BLaER1 (cell line): ENCODE data around the gene MMAA.

ENCODE experiments used
- H3K27ac ChIP-seq: shearing (Covaris generic); formaldehyde crosslinking; 2 replicates; pipeline ENCODE4 v1.8.1; 2022
- H3K27me3 ChIP-seq: shearing (Covaris generic); formaldehyde crosslinking; 2 replicates; pipeline ENCODE4 v1.8.1; 2022
- H3K36me3 ChIP-seq: shearing (Covaris generic); formaldehyde crosslinking; 2 replicates; pipeline ENCODE4 v1.8.1; 2022
- H3K4me1 ChIP-seq: shearing (Covaris generic); formaldehyde crosslinking; 2 replicates; pipeline ENCODE4 v1.8.1; 2022
- H3K4me2 ChIP-seq: shearing (Covaris generic); formaldehyde crosslinking; 2 replicates; pipeline ENCODE4 v1.8.1; 2022
- H3K4me3 ChIP-seq: shearing (Covaris generic); formaldehyde crosslinking; 2 replicates; pipeline ENCODE4 v1.8.1; 2022
- H3K9ac ChIP-seq: shearing (Covaris generic); formaldehyde crosslinking; 2 replicates; pipeline ENCODE4 v1.8.1; 2022
- H3K9me3 ChIP-seq: shearing (Covaris generic); formaldehyde crosslinking; 2 replicates; pipeline ENCODE4 v1.8.1; 2022
- H4K20me1 ChIP-seq: shearing (Covaris generic); formaldehyde crosslinking; 2 replicates; pipeline ENCODE4 v1.8.1; 2022
- Cebpa-rat ChIP-seq: shearing (Covaris generic); IDR thresholded peaks from 2 replicates; pipeline ENCODE4 v1.8.1; 2022

MMAA gene

DNA sequence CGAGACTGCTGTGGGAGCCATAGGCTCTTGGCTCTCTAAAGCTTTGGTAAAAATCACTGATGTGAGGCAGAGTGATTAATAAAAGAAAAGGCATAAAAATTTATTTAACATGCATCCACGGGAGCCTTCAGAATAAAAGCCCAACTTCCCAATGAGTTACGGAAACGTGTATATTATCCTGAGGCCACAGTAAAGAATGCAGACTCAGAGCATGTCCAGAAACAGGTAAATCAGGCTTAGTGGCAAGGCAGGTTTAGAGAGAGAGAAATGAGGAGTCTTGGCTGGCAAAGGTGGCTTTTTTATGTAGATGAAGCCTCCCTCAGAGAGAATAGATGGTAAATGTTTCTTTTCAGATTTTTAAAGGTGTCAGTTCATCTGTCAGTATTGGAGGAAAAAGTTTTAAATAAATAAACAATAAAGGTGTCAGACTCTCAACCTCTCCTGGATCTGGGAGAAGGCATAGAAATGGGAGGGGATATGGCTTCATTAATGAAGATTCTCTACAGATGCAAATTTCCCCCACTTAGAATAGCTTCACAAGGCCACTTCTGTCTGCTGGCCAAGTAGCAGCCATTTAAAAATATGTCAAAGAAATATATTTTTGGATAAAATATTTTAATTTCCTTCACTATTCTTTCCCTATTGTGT is 84.8 kb downstream of the MMAA start:
- no peak for TF ChIP-seq Cebpa-rat
- no peaks in the 10 kb centered on the region for H3K4me1 ChIP-seq
- H4K20me1 ChIP-seq = no peaks in the 10 kb centered on the region
- no peaks in the 10 kb centered on the region for H3K27me3 ChIP-seq
- H3K4me3 ChIP-seq = no peak overlapping the region
- no peaks in the 10 kb centered on the region for H3K36me3 ChIP-seq
- no peak overlapping the region for H3K9ac ChIP-seq
- no peak overlapping the region for H3K27ac ChIP-seq
- H3K4me2 ChIP-seq = no peak overlapping the region
- no peaks in the 10 kb centered on the region; the same call in none of the 2 replicates for H3K9me3 ChIP-seq

DNA sequence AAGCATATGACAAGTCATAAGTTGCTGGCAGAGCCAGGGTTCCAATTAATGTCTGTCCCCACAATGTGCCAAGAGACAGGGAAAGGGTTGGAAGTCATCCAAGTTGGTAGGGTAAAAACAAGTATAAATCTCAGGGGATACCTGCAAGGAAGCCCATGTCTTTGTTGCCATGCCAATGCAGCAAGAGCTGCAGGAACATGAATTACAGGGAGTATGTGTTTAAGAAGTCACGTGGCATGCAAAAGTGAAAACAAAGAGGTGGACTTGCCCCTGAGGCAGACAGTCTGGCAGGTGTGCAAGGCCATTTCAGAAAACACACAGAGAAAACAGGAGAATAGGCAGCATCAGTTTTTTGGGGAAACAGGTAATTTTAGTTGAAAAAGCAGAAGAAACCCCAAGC is 90.2 kb downstream of the MMAA start:
- Histone ChIP-seq H3K27me3 (no peaks in the 10 kb centered on the region), H3K4me2 (no peak overlapping the region), H4K20me1 (no peaks in the 10 kb centered on the region), H3K4me1 (no peaks in the 10 kb centered on the region), H3K27ac (no peak overlapping the region), H3K9me3 (peaks cover 29% of the 10 kb centered on the region), H3K4me3 (no peak overlapping the region), H3K9ac (no peak overlapping the region), H3K36me3 (no peaks in the 10 kb centered on the region)
- no peak for TF ChIP-seq Cebpa-rat
